Ovary (tissue), 3 donors: ENCODE data around the gene FCRL3.

Experiments
- CTCF ChIP-seq, 3 donors: fragments of 450-650 bp in 2 of 3; fragments of 200-600 bp in 1 of 3; IDR thresholded peaks; one replicate each; pipeline versions ENCODE4 v1.5.1 to v1.8.0; 2016 to 2022; ENCODE audit warnings: antibody characterized with exemption in 3 of 3, mild to moderate bottlenecking in 1 of 3
- EP300 ChIP-seq: sonication (generic); formaldehyde crosslinking; IDR thresholded peaks from one replicate; pipeline ENCODE4 v1.6.1; 2017; ENCODE audit warnings: antibody characterized with exemption
- POLR2A ChIP-seq: fragments of 450-650 bp; IDR thresholded peaks from one replicate; pipeline ENCODE4 v1.6.1; 2017; ENCODE audit warnings: antibody characterized with exemption, mild to moderate bottlenecking, moderate library complexity
- donor health status: DM: no; HTN: no; CAD: no.

- TF ChIP-seq CTCF (IDR thresholded peaks at IDR 0.05): no peak
- no peak for TF ChIP-seq EP300
- no peak for TF ChIP-seq POLR2A
Observed at GRCh38 chr1:157734321-157734720, 33.8 kb upstream of the FCRL3 start.
